ENCODE measurements around the gene MTRR.
A peak's percentile ranks its signal among the peaks of the same experiment; 100 is the strongest.

MTRR gene

DNA sequence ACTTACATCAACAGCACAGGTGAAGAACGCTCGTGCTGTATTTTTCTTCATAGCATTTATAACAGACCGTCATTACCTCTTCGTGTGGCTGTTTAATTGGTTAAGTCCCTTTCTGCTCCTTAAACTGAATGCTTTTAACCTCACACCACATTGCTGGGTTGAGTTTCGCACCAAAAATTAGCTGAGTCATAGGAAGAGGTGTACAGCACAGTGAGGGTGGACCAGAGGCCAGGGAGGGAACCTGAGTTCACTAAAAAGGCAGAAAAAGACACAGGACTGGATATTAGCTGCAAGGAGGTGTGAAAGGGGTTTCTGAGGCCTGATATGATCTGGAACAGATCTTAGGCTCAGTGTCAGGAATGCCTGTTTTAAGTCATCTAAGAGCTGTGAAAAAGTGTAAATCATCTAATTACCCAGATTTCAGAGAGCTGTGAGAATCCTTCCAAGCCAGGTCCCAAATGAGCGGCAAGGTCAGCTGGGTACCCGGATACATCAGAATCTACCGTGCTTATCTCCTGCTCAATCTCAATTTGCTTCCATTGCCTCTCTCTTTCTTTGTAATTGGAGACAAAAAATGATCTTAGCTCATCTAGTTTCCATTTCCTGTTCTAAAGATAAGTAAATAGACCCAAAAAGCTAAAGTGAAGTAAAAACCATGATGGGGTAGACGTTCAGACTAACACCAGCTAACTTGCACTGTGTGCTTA lies 10.9 kb upstream of the MTRR start:
- DNase-seq = no peak

DNA sequence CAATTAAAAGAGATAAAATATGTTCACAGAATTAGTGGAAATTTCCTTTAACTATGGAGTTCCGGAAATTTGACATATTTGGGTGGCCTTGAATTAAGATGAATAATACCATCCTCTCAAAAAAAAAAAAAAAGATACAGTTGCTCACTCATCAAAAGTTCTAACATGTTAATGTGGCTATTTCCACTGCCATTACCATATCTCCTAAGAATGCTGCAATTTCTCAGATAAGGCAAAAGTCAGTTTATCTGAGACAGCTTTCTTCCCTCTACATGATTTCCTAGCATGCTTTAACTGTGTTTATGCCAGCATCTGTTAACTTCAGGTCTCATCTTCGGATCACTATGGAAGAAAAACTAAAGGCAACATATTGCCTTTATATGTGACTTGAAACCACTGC lies 2.8 kb upstream of the MTRR start:
- DNase-seq = no peak

DNA sequence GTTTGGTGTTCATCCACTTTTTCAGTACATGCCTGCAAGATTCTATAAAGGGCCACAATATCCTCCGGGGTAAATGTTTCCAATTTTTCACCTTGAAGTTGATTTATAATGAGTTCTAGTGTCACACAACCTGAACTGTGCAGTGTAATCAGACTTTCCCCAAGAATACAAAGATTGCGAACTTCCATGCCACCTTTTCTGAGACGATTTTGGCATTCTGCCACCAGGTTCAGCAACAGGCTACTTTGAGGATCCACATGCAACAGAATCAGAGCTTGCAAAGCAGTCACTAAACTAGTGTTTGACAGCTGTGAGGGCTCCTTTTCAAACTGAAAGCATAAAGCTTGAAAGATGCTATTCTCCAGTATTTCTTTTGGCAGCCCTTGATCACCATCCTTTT lies 1.7 kb upstream of the MTRR start:
- no peak for DNase-seq

DNA sequence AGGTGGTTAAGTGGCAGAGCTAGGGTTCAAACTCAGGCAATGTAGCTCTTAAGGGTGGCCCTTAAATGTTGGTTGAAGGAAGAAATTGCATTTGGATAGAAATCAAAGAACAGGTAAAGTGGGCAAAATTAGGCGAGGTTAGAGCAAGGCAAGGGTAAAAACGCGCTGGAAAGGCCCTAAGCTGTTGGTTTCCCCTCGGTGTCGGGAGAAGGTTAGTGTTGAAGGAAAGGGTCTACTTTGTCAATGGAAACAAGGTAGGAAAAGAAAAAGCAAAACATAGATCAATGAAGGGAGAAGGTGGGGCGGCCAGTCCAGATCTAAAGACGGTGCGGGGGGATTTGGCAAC lies 548 bp upstream of the MTRR start:
- DNase-seq = no peak

DNA sequence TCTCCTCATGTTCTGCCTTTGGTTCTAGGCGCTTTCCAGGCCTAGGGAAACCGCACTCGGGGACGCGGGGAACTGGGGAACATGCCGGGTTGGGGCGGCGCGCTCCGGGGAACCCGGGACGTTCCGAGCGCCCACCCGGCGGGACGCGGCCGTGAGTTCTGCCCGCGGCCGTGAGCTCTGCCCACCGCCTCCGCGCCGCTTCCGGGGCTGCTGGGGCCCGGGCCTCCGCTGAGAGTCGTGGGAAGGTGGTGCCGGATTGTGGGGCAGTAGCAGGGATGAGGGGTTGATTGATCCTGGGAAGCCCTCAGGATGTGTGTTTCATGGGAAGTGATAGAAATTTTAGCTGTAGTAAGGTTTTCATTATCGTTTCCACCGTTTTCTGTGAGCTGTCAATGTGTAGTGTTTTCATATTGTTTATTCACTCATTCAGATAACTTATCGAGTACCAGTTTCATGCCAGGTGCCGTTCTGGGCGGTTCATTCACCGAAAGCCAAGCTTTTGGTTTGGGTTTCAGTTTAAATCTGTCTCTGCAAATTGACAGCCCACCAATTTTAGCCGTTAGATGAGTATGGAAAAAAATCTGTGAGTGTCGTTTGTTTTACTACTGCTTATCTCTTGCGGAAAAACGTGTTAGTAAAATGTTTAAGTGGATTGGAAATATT lies 657 bp downstream of the MTRR start:
- DNase-seq = no peak

DNA sequence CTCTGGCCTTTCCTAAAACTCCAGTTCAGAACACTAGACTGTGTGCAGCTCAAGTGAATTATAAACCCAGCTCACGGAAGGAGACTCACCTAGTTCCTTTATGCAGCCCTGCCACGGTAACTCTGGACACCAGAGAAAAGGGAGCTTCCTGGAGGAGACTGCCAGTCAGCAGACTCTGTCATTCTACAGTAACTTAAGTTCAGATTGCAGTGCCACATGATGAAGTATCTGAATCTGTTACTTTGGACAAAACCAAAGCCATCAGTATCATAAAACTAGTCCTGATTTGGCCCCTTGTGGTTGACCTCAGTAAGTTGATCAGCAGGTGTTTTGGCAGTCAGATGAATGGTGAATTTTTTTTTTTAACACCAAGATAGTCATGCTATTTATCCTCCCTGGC lies 2.7 kb downstream of the MTRR start:
- DNase-seq = peak; percentile 32

DNA sequence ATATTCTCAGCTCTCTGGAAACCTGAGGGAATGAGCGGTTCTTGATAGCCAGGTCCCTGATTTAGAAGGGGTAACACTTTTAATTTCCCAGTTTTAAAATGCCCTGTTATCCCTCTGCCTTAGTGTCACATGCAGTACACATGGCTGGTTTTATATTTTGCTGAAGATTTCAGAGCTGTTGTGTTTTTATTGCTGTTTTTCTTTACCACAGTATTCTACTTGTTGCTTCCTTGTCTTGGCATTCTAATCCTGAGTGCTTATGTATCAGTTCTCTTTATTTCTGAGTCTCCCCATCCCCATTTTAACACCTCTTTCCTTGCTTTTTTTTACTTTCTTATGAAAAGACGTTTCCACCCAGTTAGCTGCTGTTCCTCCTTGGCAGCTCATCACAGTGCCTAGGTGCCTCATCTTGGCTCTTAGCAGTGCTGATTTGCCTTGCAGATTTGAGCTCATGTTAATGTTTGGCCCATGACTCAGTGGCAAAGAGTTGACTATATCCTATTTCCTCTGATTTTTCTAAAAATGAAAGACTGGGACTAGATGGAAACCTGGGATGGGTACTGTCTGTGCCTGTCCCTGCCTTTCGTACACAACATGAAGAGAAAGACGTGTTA lies 3.7 kb downstream of the MTRR start:
- no peak for DNase-seq

DNA sequence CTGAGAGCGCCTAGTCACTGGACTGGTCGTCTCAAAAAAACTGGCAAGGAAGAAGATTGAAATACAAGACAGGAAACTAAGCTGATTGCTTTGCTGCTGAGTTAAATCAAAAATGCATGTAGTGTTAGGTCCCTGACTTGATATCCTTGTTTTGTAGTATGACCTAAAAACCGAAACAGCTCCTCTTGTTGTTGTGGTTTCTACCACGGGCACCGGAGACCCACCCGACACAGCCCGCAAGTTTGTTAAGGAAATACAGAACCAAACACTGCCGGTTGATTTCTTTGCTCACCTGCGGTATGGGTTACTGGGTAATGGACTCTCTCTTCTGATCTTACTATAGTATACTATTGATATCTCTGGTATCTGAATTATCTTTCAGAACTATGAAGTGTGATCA lies 4.3 kb downstream of the MTRR start:
- peak; percentile 67 for DNase-seq

DNA sequence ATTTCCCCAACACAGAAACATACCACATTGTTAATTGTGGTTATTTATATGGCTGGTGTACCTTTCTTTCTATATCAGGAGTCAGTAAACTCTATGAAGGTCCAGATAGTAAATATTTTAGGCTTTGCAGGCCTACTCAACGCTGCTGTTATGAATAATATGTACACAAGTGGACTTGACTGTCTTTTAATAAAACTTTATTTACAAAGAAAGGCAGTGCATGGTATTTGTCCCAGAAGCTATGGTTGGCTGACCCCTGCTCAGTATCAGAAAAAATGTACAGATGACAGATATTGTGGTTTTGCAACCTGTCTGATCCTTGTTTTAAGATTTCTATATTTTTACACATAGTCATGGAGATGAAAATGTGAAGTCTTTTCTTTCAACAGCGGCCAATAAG lies 5.7 kb downstream of the MTRR start:
- no peak for DNase-seq

DNA sequence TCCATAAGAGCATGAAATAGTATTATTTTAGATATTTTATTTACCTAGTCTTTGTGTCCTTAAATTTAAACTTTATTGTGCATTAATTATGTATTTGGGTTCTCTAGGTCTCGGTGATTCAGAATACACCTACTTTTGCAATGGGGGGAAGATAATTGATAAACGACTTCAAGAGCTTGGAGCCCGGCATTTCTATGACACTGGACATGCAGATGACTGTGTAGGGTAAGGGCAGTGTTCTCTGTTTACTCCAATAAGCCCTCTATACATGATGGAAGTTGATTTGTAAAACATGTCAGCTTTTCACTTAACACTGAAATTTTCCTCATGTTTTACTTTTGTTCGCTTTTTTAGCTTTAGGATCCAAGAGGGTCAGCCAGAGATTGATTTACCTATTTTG lies 6.2 kb downstream of the MTRR start:
- DNase-seq = no peak

DNA sequence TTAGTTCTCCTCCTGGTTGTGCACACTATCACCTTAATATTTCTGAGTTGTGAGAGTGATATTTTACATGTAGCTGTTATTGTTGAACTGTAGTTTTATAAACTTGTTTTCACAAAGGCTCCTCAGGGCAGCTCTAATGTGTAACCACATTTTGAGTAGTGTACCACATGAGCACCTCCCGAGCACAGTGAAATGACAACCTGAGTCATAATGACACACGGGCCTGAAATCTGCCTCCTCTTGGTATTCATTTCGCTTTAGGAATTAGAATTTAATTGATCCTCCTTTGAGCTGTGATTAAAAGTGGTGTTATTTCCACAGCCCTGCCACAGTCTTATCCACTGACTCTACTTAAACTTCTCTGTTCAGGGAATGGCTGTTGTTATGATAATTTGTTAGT lies 7.9 kb downstream of the MTRR start:
- DNase-seq = peak; percentile 24

DNA sequence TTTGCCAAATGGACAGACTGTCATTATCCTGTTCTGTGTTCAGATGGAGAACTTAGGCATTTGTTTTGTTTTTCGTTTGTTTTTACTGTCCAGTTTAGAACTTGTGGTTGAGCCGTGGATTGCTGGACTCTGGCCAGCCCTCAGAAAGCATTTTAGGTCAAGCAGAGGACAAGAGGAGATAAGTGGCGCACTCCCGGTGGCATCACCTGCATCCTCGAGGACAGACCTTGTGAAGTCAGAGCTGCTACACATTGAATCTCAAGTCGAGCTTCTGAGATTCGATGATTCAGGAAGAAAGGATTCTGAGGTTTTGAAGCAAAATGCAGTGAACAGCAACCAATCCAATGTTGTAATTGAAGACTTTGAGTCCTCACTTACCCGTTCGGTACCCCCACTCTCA lies 8.9 kb downstream of the MTRR start:
- DNase-seq = no peak

DNA sequence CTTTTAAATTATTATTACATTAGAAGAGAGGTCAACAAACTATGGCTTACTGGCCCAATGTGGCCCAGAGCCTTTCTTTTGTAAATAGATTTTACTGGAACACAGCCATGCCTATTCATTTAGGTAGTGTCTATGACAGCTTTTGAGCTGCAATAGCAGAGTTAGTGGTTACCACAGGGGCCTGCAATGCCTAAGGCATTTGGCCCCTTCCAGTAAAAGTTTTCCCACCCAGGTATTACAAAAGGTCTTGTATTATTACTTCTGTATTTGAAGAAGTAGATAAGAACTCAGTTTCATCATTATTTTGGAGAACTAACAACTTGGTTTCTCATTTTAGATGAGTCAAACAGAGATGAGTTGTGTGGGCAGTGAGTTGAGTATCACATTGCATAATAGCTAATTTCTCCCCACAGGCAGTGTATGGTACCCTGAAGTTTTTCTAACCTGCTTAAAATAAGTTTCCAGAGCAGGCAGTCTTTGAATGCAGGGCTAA lies 9.5 kb downstream of the MTRR start:
- no peak for DNase-seq

DNA sequence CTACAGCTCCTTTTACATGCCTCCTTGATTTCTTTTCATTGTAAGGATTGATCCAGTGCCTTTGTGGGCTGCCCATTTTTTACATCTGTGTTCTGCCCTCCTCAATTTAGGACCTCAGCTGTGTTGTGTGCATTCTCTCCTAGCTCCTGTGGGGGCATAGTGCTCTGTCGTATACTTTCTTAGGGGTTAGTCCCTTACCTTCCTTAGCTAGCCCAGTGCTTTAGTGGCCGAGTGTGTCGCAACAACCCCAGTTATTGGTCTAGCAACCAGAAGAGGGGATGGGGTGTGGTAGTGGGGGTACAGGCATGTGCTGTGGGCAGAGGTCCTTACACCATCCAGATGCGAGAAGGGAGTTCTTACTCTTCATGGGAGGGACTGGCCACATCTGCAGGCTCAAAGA lies 12.1 kb downstream of the MTRR start:
- DNase-seq = no peak

DNA sequence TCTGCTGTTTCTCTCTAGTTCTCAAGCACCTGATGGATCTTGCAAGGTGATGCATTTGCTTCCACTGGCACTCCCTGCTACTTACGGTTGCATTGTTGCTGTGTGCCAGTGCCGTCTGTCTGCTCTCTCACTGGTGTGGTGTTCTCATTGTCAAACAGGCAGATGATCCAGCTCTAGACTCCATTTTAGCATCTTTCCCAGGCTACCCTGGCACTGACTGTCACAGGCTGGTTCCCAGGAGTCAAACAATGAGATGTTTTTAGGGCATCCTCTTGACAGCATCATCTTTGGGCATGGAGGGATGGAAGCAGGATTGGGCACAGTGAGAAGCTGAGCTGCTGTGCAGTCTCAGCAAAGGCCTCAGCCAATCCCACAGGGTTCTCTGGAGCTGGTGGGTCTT lies 12.9 kb downstream of the MTRR start:
- DNase-seq = no peak

DNA sequence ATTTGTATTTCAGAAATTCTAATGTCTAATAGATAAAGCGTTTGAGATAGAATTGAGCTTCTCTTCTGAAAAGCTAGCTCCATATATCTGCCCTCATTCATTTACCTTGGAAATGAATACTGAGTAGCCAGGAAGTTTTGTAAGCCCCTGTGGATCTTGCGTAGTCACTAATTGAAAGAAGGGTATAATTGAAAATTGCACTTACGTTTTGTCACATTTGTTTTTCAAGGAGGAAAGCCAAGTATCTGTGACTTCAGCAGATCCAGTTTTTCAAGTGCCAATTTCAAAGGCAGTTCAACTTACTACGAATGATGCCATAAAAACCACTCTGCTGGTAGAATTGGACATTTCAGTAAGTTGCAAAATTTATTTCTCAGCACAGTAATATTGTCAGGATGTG lies 14.0 kb downstream of the MTRR start:
- no peak for DNase-seq

DNA sequence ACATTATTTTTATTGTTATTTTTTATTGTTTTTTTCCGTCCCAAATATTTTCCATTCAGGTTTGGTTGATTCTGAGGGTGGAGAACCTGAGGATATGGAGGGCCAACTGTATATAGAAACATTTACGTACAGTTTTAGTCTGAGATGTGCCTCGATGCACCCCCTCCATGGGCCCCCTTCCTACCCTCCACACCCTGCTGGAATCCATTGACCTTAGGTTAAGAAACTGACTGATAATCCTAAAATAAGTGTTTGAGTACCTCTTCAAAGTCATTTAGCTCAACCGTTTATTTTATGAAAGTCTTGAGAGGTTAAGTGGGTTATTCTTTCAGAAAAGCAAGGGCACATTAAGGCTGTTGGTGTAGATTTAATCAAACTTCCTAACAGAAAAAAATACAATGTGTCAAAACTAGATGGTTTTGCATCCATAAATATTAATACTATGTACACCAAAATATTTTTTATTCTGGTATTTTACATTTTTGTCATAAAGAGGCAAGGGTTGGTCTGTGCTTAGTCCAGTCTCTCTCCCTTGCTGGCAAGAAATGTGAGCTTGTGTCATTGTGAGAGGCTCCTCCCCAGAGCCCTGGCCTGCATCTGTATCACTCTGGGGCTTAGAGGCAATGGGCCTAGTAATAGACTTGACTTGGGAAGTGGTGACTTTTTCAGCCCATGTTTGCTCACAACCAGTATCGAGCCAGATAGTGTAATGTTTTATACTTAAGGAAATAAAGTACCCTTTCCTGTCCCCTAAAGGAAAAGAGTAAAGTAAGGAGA lies 15.7 kb downstream of the MTRR start:
- no peak for DNase-seq

DNA sequence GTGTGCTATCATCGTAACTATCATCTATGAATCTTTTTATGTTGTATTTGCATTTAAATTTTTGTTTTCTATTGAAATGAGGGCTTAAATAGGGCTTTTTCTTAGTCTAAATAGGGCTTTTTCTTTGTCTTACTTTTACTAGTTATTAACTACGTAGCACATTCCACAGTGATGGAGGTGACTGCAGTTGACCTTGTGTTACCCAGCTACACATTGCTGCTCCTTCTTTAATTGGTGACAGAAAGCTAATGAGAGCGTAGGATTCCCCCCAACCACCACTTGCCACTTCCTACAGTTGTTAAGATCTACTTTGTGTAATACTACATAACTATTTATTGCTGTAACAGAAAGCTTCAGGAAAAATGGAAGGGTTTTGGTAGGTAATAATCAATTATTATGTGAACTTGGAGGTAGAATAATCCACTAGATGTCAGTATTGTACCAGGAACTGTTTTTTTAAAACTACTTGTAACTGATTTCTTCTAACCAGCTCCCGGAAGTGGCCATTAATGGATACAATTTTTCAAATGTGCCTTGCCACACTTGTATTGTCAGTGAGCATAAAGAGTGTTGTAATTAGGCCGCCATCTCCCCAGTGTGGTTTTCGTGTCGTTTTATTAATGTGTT lies 18.0 kb downstream of the MTRR start:
- DNase-seq = peak; percentile 53

DNA sequence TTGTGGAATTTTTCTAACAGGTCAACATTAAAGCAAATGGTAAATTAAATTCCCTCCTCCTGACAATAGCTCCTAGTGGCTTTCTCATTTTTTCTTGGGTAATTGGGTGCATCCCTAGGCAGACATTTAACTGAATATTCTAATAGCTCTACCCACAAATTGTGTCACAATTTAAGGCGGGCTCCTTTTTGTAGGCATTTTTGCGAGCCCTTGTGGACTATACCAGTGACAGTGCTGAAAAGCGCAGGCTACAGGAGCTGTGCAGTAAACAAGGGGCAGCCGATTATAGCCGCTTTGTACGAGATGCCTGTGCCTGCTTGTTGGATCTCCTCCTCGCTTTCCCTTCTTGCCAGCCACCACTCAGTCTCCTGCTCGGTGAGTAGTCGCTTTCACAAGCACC lies 20.0 kb downstream of the MTRR start:
- no peak for DNase-seq

DNA sequence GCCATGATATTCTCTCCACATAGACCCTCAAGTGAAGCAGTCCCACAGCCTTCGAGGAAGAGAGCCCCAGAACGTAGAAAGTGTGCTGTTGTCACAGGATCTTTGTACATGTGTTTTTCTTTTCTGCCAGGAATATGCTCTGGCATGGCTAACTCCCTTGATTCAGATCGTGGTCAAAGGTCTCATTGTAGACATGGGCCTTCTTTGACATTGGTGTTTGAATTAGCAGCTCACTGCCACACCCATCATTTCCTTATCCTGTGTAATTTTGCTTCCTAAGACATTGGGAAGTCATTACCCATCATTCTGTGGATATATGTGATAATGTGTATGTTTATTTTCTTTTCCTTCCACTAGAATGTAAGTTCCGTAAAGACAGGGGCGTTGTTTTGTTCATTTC lies 25.5 kb downstream of the MTRR start:
- no peak for DNase-seq

DNA sequence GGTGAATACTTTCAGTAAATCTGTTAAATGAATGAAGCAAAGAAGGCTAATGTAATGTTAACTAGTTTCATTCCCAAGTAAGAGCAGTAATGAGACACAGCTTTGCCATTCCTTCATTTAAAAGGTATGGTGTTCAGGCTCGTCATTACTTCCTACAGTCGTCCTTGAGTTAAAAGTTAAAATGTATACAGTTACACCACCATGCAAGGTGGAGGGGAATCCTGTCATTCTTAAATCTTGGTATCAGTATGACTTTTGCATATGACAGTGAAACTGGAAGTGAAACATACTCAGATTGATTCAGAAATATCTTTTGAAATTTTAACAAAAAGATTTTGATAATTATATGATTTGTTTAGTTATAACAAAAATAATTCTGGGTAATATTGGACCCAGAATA lies 25.9 kb downstream of the MTRR start:
- no peak for DNase-seq

DNA sequence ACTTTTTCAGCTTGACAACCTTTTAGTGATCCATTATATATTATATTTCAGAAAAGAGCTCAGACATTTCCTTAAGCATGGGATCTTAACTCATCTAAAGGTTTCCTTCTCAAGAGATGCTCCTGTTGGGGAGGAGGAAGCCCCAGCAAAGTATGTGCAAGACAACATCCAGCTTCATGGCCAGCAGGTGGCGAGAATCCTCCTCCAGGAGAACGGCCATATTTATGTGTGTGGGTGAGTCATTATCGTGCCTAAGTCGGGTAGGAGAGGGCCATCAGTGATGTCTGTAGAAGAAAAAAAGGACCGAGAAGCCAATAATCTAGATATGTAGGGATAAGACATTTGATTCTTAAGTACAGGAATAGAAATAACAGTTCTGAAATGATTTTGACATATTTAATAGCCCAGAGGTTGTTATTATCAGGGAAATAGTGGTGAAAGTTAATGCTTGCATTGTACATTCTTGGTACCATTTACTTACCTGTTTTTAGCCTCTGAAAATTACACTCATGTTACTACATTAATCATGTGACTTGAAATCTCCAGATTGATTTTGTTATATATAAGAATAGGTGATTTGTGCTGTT lies 28.2 kb downstream of the MTRR start:
- DNase-seq = peak; percentile 11

DNA sequence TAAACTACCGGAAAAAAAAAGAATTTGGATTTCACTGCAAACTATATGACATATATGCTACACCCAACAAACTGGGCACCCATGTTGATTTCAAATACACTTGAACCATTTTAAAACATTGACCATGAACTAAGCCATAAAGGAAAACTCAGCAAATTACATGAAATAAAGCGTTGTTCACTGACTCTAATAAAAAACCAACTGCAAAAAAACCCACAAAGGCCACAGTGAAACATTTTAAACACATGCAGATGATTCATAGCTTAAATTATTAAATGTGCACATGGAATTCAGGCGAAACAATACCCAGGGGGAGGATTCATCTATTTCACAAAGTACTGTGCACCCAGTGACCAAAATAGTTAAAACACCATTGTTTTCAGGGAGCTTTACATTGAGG lies 33.3 kb downstream of the MTRR start:
- no peak for DNase-seq

Data from CD4-positive, alpha-beta T cell treated with Interleukin-4 for 4 hours (primary cell).